GM10248 (cell line): Measurements from ENCODE around the gene ASB3.
"Not testable (repeated sequence)": the region's sequence is repeated elsewhere in the genome, so short reads cannot be mapped to it uniquely, and the experiment has no call there.

Experiments used
- CTCF ChIA-PET: fragments of 300-600 bp; sonication (Branson Sonifier 250); formaldehyde crosslinking; extraction: SDS; loops from one replicate; lab custom pipeline; 2021; ENCODE audit warnings: antibody characterized with exemption; lab: Yijun Ruan, JAX
- POLR2A ChIA-PET: fragments of 350-650 bp; sonication (Branson Sonifier 250); formaldehyde crosslinking; extraction: SDS; loops from one replicate; lab custom pipeline; 2020; ENCODE audit warnings: antibody characterized with exemption; lab: Yijun Ruan, JAX
- DNase-seq: peaks from one replicate; pipeline ENCODE4 v3.0.0; 2012; ENCODE audit errors: extremely low spot score
- CTCF ChIP-seq: IDR thresholded peaks from 2 replicates; pipeline ENCODE4 v1.5.1; 2012; ENCODE audit warnings: mild to moderate bottlenecking, low read depth; ENCODE audit errors: extremely low read depth, missing control alignments, control extremely low read depth

ASB3 gene

GRCh38 chr2:53729143-53729762 lies 57.5 kb downstream of the ASB3 start:
- no peak for DNase-seq
- no peak for TF ChIP-seq CTCF
- ChIA-PET POLR2A (no interaction called here), CTCF (interaction anchor here (1.6 to 2.1 kb wide), 2 partner anchors 11 to 16 kb away, joined by 3 to 9 read pairs; no protein-coding TSS in a partner anchor)

GRCh38 chr2:53727921-53728320 lies 58.8 kb downstream of the ASB3 start:
- ChIA-PET CTCF (interaction anchor here (2.1 kb wide), 1 partner anchor 13 kb away, joined by 9 read pairs; no protein-coding TSS in a partner anchor), POLR2A (no interaction called here)
- DNase-seq: no peak
- no peak for TF ChIP-seq CTCF

GRCh38 chr2:53725662-53726061 lies 61.1 kb downstream of the ASB3 start:
- ChIA-PET POLR2A (no interaction called here), CTCF (interaction anchor here (0.9 kb wide), 1 partner anchor 13 kb away, joined by 3 read pairs; no protein-coding TSS in a partner anchor)
- no peak for TF ChIP-seq CTCF
- DNase-seq: no peak

GRCh38 chr2:53724536-53724935 lies 62.2 kb downstream of the ASB3 start:
- TF ChIP-seq CTCF: no peak
- no peak for DNase-seq
- CTCF ChIA-PET: no interaction called here
- POLR2A ChIA-PET: no interaction called here

- POLR2A ChIA-PET, DNase-seq, CTCF ChIA-PET: not testable (repeated sequence)
Observed at GRCh38 chr2:53720944-53721343, 65.8 kb downstream of the ASB3 start.

GRCh38 chr2:53715568-53715967 lies 71.2 kb downstream of the ASB3 start:
- ChIA-PET POLR2A (no interaction called here), CTCF (interaction anchor here (1.0 to 2.1 kb wide), 2 partner anchors 12 to 28 kb away, joined by 4 to 6 read pairs; no protein-coding TSS in a partner anchor)
- DNase-seq: no peak
- peak; percentile 33 for TF ChIP-seq CTCF

GRCh38 chr2:53711271-53711780 lies 75.4 kb downstream of the ASB3 start:
- ChIA-PET POLR2A (no interaction called here), CTCF (interaction anchor here (1.5 to 2.4 kb wide), 2 partner anchors 10 to 55 kb away, joined by 3 to 6 read pairs; no protein-coding TSS in a partner anchor)
- no peak for DNase-seq
- TF ChIP-seq CTCF: no peak
